Breast epithelium (tissue), 3 donors: Measurements from ENCODE around the gene AKR1D1.

ENCODE experiments used
- CTCF ChIP-seq, 3 donors: fragments of 450-650 bp; IDR thresholded peaks; one replicate each; pipeline ENCODE4 v1.5.1; 2016 to 2017; ENCODE audit warnings: antibody characterized with exemption in 3 of 3, mild to moderate bottlenecking in 3 of 3, moderate library complexity in 3 of 3
- POLR2AphosphoS5 ChIP-seq, 3 donors: sonication (generic); formaldehyde crosslinking; IDR thresholded peaks; one replicate each; pipeline ENCODE4 v1.6.1; 2017; ENCODE audit warnings: antibody characterized with exemption in 3 of 3

GRCh38 chr7:138047907-138048306 is 28.4 kb upstream of the AKR1D1 start:
- no peak for TF ChIP-seq CTCF (IDR thresholded peaks at IDR 0.05)
- no peak for TF ChIP-seq POLR2AphosphoS5 (IDR thresholded peaks at IDR 0.05)
